CD14-positive monocyte (primary cell): Measurements from ENCODE around the gene STK31. TPM values are rescaled to one million over a fixed set of nuclear protein-coding genes. Genes with fewer than 3 reads are reported as not detected.

Source experiments
- DNase-seq, 3 donors: peaks; one replicate each; pipeline ENCODE4 v3.0.0-alpha.2; 2011 to 2022
- H2AFZ ChIP-seq: 2 replicates; pipeline ENCODE4 v1.6.0; 2012; ENCODE audit warnings: mild to moderate bottlenecking, low read depth, low read length, inconsistent platforms; ENCODE audit not compliant: insufficient read depth, poor library complexity, severe bottlenecking
- H3K27ac ChIP-seq, 2 donors: 1 replicate in 1 of 2; 2 replicates in 1 of 2; pipeline ENCODE4 v1.5.1; 2012 to 2013; ENCODE audit warnings: low read length in 2 of 2, control low read depth in 1 of 2, inconsistent platforms in 1 of 2, low read depth in 1 of 2, mild to moderate bottlenecking in 1 of 2
- H3K27me3 ChIP-seq, 2 donors: one replicate each; pipeline versions ENCODE4 v1.6.0 to v1.6.1; 2011 to 2013; ENCODE audit warnings: low read length in 2 of 2; ENCODE audit not compliant: control insufficient read depth in 2 of 2, insufficient read depth in 2 of 2
- H3K36me3 ChIP-seq, 2 donors: replicated peaks in 1 of 2; 1 replicate in 1 of 2; 2 replicates in 1 of 2; pipeline versions ENCODE4 v1.5.1 to v1.6.1; 2012 to 2013; ENCODE audit warnings: low read length in 2 of 2, control low read depth in 1 of 2, inconsistent platforms in 1 of 2, mild to moderate bottlenecking in 1 of 2; ENCODE audit not compliant: insufficient read depth in 2 of 2, control insufficient read depth in 1 of 2
- H3K4me1 ChIP-seq, 2 donors: 1 replicate in 1 of 2; 2 replicates in 1 of 2; pipeline versions ENCODE4 v1.5.1 to v1.6.1; 2012 to 2013; ENCODE audit warnings: low read length in 2 of 2, control low read depth in 1 of 2, inconsistent platforms in 1 of 2, mild to moderate bottlenecking in 1 of 2, moderate library complexity in 1 of 2; ENCODE audit not compliant: insufficient read depth in 2 of 2, control insufficient read depth in 1 of 2
- H3K4me2 ChIP-seq: replicated peaks from 2 replicates; pipeline ENCODE3; 2012; ENCODE audit warnings: low read length, moderate library complexity, mild to moderate bottlenecking; ENCODE audit not compliant: poor library complexity, severe bottlenecking; ENCODE audit errors: extremely low read depth
- H3K4me3 ChIP-seq, 3 experiments: fragments of 200-600 bp in 1 of 3; sonication (generic) in 1 of 3; replicated peaks in 1 of 3; 1 replicate in 2 of 3; 2 replicates in 1 of 3; pipeline ENCODE4 v1.5.1; 2011 to 2013; ENCODE audit warnings: low read length in 3 of 3, mild to moderate bottlenecking in 3 of 3, control low read depth in 2 of 3, low read depth in 2 of 3, inconsistent platforms in 1 of 3, moderate library complexity in 1 of 3
- H3K79me2 ChIP-seq: 2 replicates; pipeline ENCODE4 v1.6.0; 2012; ENCODE audit warnings: mild to moderate bottlenecking, control low read depth, inconsistent platforms, low read length, moderate library complexity; ENCODE audit not compliant: insufficient read depth
- H3K9ac ChIP-seq: 2 replicates; pipeline ENCODE4 v1.6.0; 2017; ENCODE audit warnings: low read length, mild to moderate bottlenecking; ENCODE audit not compliant: insufficient read depth, poor library complexity, severe bottlenecking
- H3K9me3 ChIP-seq, 2 donors: replicated peaks in 1 of 2; 1 replicate in 1 of 2; 2 replicates in 1 of 2; pipeline versions ENCODE4 v1.5.1 to v1.6.1; 2012 to 2013; ENCODE audit warnings: low read length in 2 of 2, control low read depth in 1 of 2; ENCODE audit not compliant: control insufficient read depth in 1 of 2, insufficient read depth in 1 of 2
- H4K20me1 ChIP-seq: 2 replicates; pipeline ENCODE4 v1.6.0; 2012; ENCODE audit warnings: mild to moderate bottlenecking, low read length, control low read depth, moderate library complexity; ENCODE audit not compliant: insufficient read depth
- H3K27ac Mint-ChIP-seq, 7 donors: one replicate each; pipeline ENCODE4 v1.8.0; 2020; ENCODE audit warnings: mild to moderate bottlenecking in 7 of 7, mixed read lengths in 7 of 7, moderate library complexity in 6 of 7, inconsistent platforms in 2 of 7
- H3K27me3 Mint-ChIP-seq, 3 donors: one replicate each; pipeline ENCODE4 v1.8.0; 2021 to 2022; ENCODE audit warnings: low read depth in 3 of 3, mild to moderate bottlenecking in 3 of 3, mixed read lengths in 3 of 3, moderate library complexity in 3 of 3, inconsistent platforms in 1 of 3
- H3K36me3 Mint-ChIP-seq, 2 donors: one replicate each; pipeline ENCODE4 v1.8.0; 2020; ENCODE audit warnings: mixed read lengths in 2 of 2, inconsistent platforms in 1 of 2, mild to moderate bottlenecking in 1 of 2
- H3K4me1 Mint-ChIP-seq: one replicate; pipeline ENCODE4 v1.8.0; 2020; ENCODE audit warnings: mild to moderate bottlenecking, mixed read lengths
- H3K4me3 Mint-ChIP-seq, 2 donors: one replicate each; pipeline ENCODE4 v1.8.0; 2020; ENCODE audit warnings: mild to moderate bottlenecking in 2 of 2, mixed read lengths in 2 of 2, moderate library complexity in 1 of 2
- H3K9me3 Mint-ChIP-seq, 7 donors: one replicate each; pipeline ENCODE4 v1.8.0; 2020 to 2022; ENCODE audit warnings: mixed read lengths in 7 of 7, mild to moderate bottlenecking in 6 of 7, moderate library complexity in 6 of 7, inconsistent platforms in 2 of 7
- CTCF ChIP-seq: fragments of 200-600 bp; IDR thresholded peaks from one replicate; pipeline ENCODE4 v1.8.0; 2022; ENCODE audit warnings: antibody characterized with exemption, mild to moderate bottlenecking
- WGBS: methylation state at CpG from one replicate; pipeline ENCODE4 v1.1.5; 2013; ENCODE audit warnings: missing lambda C conversion rate; ENCODE audit not compliant: insufficient coverage; 5-methylcytosine and 5-hydroxymethylcytosine counted together
- intact Hi-C, 2 donors: fragments of 100-400 bp; cut with micrococcal nuclease; formaldehyde crosslinking; loops; one replicate each; pipeline versions ENCODE4 v1.15.0 to v1.15.1; 2023
- polyA plus RNA-seq, 3 donors: library from polyadenylated mRNA; depleted of rRNA in 1 of 3; unstranded in 2 of 3; stranded (reverse) in 1 of 3; fragments of 300-500 nt in 2 of 3; fragments of >200 nt in 1 of 3; fragmentation: Illumina TruSeq in 2 of 3; gene quantifications; 1 replicate in 2 of 3; 2 replicates in 1 of 3; pipeline ENCODE4 v1.2.3, GENCODE V29; 2012 to 2021

STK31 gene
- polyA plus RNA-seq, 3 donors = 0.11 TPM; not detected in 2

- Histone ChIP-seq H3K27me3 (no peaks in the 10 kb centered on the region), H4K20me1 (no peaks in the 10 kb centered on the region), H3K27ac (no peak overlapping the region), H3K79me2 (no peaks in the 10 kb centered on the region), H3K9me3 (peaks cover 7 to 15% of the 10 kb centered on the region in 2 donors), H2AFZ (no peak overlapping the region), H3K4me1 (no peaks in the 10 kb centered on the region), H3K36me3 (no peaks in the 10 kb centered on the region), H3K4me3 (no peak overlapping the region), H3K9ac (no peak overlapping the region), H3K4me2 (no peak overlapping the region)
- no peak for DNase-seq
- no peaks in the 10 kb centered on the region for H3K4me1 Mint-ChIP-seq
- no peaks in the 10 kb centered on the region for H3K36me3 Mint-ChIP-seq
- H3K4me3 Mint-ChIP-seq = no peak overlapping the region
- no peak overlapping the region for H3K27ac Mint-ChIP-seq
- no peak for TF ChIP-seq CTCF
- peaks cover 0 to 1% (median 0%) of the 10 kb centered on the region in 3 donors for H3K27me3 Mint-ChIP-seq
- H3K9me3 Mint-ChIP-seq = peaks cover 16 to 49% (median 36%) of the 10 kb centered on the region in 7 donors
- WGBS = 100% methylated on average over 4 of the region's 8 CpGs
- intact Hi-C loops = no loop called here
Measured at GRCh38 chr7:23662124-23662983, 47.7 kb upstream of the STK31 start.

GRCh38 chr7:23662984-23663313 lies 47.1 kb upstream of the STK31 start:
- Histone ChIP-seq H3K4me2 (no peak overlapping the region), H3K27ac (no peak overlapping the region), H3K36me3 (no peaks in the 10 kb centered on the region), H3K4me3 (no peak overlapping the region), H3K79me2 (no peaks in the 10 kb centered on the region), H3K27me3 (no peaks in the 10 kb centered on the region), H3K4me1 (no peaks in the 10 kb centered on the region), H4K20me1 (no peaks in the 10 kb centered on the region), H3K9ac (no peak overlapping the region), H3K9me3 (peaks cover 7 to 12% of the 10 kb centered on the region in 2 donors), H2AFZ (no peak overlapping the region)
- DNase-seq = no peak
- TF ChIP-seq CTCF = no peak
- no peaks in the 10 kb centered on the region for H3K4me1 Mint-ChIP-seq
- no peak overlapping the region for H3K27ac Mint-ChIP-seq
- H3K9me3 Mint-ChIP-seq = peaks cover 16 to 44% (median 36%) of the 10 kb centered on the region in 7 donors
- no peaks in the 10 kb centered on the region for H3K36me3 Mint-ChIP-seq
- intact Hi-C loops = no loop called here
- no CpG with 5 or more reads among the region's 2 CpGs for WGBS
- peaks cover 0 to 2% (median 0%) of the 10 kb centered on the region in 3 donors for H3K27me3 Mint-ChIP-seq
- H3K4me3 Mint-ChIP-seq = no peak overlapping the region
